Activated naive CD4-positive, alpha-beta T cell treated with anti-CD3 and anti-CD28 coated beads, Interleukin-2, amount 50 U/mL, for 72 hours (primary cell): ENCODE data around the gene PTGES2. TPM values are rescaled to one million over a fixed set of nuclear protein-coding genes. Genes with fewer than 3 reads are reported as not detected.
"Not testable (repeated sequence)": the region's sequence is repeated elsewhere in the genome, so short reads cannot be mapped to it uniquely, and the experiment has no call there.

ENCODE experiments used
- ATAC-seq, 2 donors: fragments of 150-1000 bp; cut with Tn5 transposase; 2 replicates each; pipeline ENCODE4 v1.10.0; 2021; ENCODE audit warnings: mild to moderate bottlenecking in 2 of 2, moderate library complexity in 2 of 2
- DNase-seq, 2 donors: peaks; one replicate each; pipeline ENCODE4 v3.0.0; 2021 to 2022; ENCODE audit warnings: low spot score in 2 of 2
- H3K27ac Mint-ChIP-seq, 2 donors: one replicate each; pipeline ENCODE4 v1.8.0; 2022; ENCODE audit warnings: mild to moderate bottlenecking in 2 of 2, mixed read lengths in 2 of 2
- H3K36me3 Mint-ChIP-seq, 2 donors: one replicate each; pipeline ENCODE4 v1.8.0; 2022; ENCODE audit warnings: mixed read lengths in 2 of 2
- H3K9me3 Mint-ChIP-seq, 2 donors: one replicate each; pipeline ENCODE4 v1.8.0; 2022; ENCODE audit warnings: mixed read lengths in 2 of 2
- total RNA-seq, 2 donors: library from RNA; stranded (reverse); gene quantifications; one replicate each; pipeline ENCODE4 v1.2.3, GENCODE V29; 2022

The PTGES2 gene
- total RNA-seq, 2 donors from 2014 or later = 6.6 to 50.6 TPM

DNA sequence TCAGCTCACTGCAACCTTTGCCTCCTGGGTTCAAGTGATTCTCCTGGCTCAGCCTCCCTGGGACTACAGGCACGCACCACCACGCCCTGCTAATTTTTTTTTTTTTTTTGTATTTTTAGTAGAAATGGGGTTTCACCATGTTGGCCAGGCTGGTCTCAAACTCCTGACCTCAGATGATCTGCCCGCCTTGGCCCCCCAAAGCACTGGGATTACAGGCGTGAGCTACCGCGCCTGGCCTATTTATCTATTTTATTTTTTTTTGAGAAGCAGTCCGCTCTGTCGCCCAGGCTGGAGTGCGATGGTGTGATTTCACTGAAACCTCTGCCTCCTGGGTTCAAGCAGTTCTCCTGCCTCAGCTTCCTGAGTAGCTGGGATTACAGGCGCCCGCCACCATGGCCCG is 56.1 kb downstream of the PTGES2 start:
- not testable (repeated sequence) for H3K9me3 Mint-ChIP-seq, ATAC-seq, DNase-seq
- peaks cover 10 to 26% of the 10 kb centered on the region in 2 donors for H3K36me3 Mint-ChIP-seq
- peak overlapping the region; percentile 87 to 88 for H3K27ac Mint-ChIP-seq

- no peaks in the 10 kb centered on the region for H3K9me3 Mint-ChIP-seq
- H3K27ac Mint-ChIP-seq = peak overlapping the region; percentile 59 to 61
- DNase-seq = no peak
- ATAC-seq = no peak
- peaks cover 15 to 30% of the 10 kb centered on the region in 2 donors for H3K36me3 Mint-ChIP-seq
These were observed 56.7 kb downstream of the PTGES2 start for GRCh38 chr9:128070874-128071273.

Other genes with a start within 250 kb of the PTGES2 start
- 10 to 100 TPM; 55.2 to 56.1 TPM for gene ST6GALNAC6, start 228.1 kb downstream of the PTGES2 start, total RNA-seq
- 10 to 100 TPM; 24.5 to 43.2 TPM for gene ST6GALNAC4, start 210.7 kb downstream of the PTGES2 start, total RNA-seq
- 1 to 10 TPM; 4.0 to 6.8 TPM for gene PIP5KL1, start 197.0 kb downstream of the PTGES2 start, total RNA-seq
- 10 to 100 TPM; 26.0 to 49.8 TPM for gene DPM2, start 189.9 kb downstream of the PTGES2 start, total RNA-seq
- 10 to 100 TPM; 63.1 to 96.5 TPM for gene EEIG1, start 146.7 kb downstream of the PTGES2 start, total RNA-seq
- gene NAIF1, start 60.4 kb downstream of the PTGES2 start, total RNA-seq = 10 to 100 TPM in 1 of 2 donors, 1 to 10 TPM in 1; 9.8 to 12.7 TPM
- 10 to 100 TPM; 10.9 to 19.0 TPM for gene SLC25A25, start 59.5 kb downstream of the PTGES2 start, total RNA-seq
- not detected for gene LCN2, start 21.7 kb upstream of the PTGES2 start, total RNA-seq
- 10 to 100 TPM; 67.6 to 82.2 TPM for gene BBLN, start 32.5 kb upstream of the PTGES2 start, total RNA-seq
- gene CIZ1, start 63.8 kb upstream of the PTGES2 start, total RNA-seq = 100 to 1,000 TPM in 1 of 2 donors, 10 to 100 TPM in 1; 60.1 to 111 TPM
- 1 to 10 TPM; 1.6 to 5.1 TPM for gene DNM1, start 75.7 kb upstream of the PTGES2 start, total RNA-seq
- 10 to 100 TPM; 46.2 to 54.3 TPM for gene GOLGA2, start 148.3 kb upstream of the PTGES2 start, total RNA-seq
- gene SWI5, start 148.5 kb upstream of the PTGES2 start, total RNA-seq = 10 to 100 TPM; 15.6 to 16.9 TPM
- gene TRUB2, start 194.7 kb upstream of the PTGES2 start, total RNA-seq = 10 to 100 TPM; 25.6 to 35.9 TPM
- 10 to 100 TPM; 33.9 to 38.3 TPM for gene COQ4, start 195.1 kb upstream of the PTGES2 start, total RNA-seq
- gene SLC27A4, start 212.8 kb upstream of the PTGES2 start, total RNA-seq = 10 to 100 TPM in 1 of 2 donors, 1 to 10 TPM in 1; 9.4 to 10.2 TPM
- 10 to 100 TPM; 36.4 to 77.9 TPM for gene URM1, start 243.6 kb upstream of the PTGES2 start, total RNA-seq